PC-3 (cell line): ENCODE results near the gene WBP2NL. TPM values are rescaled to one million over a fixed set of nuclear protein-coding genes. Genes with fewer than 3 reads are reported as not detected.
A peak's percentile ranks its signal among the peaks of the same experiment; 100 is the strongest.
"Not testable (repeated sequence)": the region's sequence is repeated elsewhere in the genome, so short reads cannot be mapped to it uniquely, and the experiment has no call there.

Experiments used
- ATAC-seq: fragments of 200-7000 bp; cut with Tn5 transposase; 2 replicates; pipeline ENCODE4 v1.9.1; 2020; ENCODE audit warnings: mild to moderate bottlenecking, moderate library complexity
- Bru-seq: library from RNA; stranded (reverse); fragments of 400-500 nt; gene quantifications from one replicate; lab custom pipeline; 2021; lab: Mats Ljungman, UMichigan
- BruChase-seq, 2 experiments: library from RNA; stranded (reverse); fragments of 400-500 nt; gene quantifications; one replicate each; lab custom pipeline; 2021; lab: Mats Ljungman, UMichigan
- BruUV-seq: library from RNA; stranded (reverse); fragments of 400-500 nt; replicated peaks from 2 replicates; lab custom pipeline; 2021; lab: Mats Ljungman, UMichigan
- CTCF ChIA-PET: fragments of 300-600 bp; sonication (Branson Sonifier 250); formaldehyde crosslinking; loops from one replicate; lab custom pipeline; 2022; ENCODE audit warnings: antibody characterized with exemption; lab: Charles Lee
- POLR2A ChIA-PET: fragments of 300-600 bp; sonication (Branson Sonifier 250); formaldehyde crosslinking; loops from one replicate; lab custom pipeline; 2022; ENCODE audit warnings: antibody characterized with exemption; ENCODE audit not compliant: unreplicated experiment; lab: Charles Lee
- DNase-seq: peaks from one replicate; pipeline ENCODE4 v3.0.0-alpha.2; 2015
- H2AFZ ChIP-seq: fragments of 300-600 bp; sonication (generic); 2 replicates; pipeline ENCODE4 v1.6.0; 2016; ENCODE audit warnings: antibody characterized with exemption, low read length
- H3F3A ChIP-seq: fragments of 300-600 bp; sonication (generic); one replicate; pipeline ENCODE4 v1.6.0; 2017; ENCODE audit warnings: antibody characterized with exemption, low read length, control low read depth, mild to moderate bottlenecking; ENCODE audit not compliant: unreplicated experiment
- H3K27ac ChIP-seq: fragments of 300-600 bp; sonication (generic); 2 replicates; pipeline ENCODE4 v1.5.1; 2016; ENCODE audit warnings: mild to moderate bottlenecking, low read length
- H3K27me3 ChIP-seq: fragments of 300-600 bp; sonication (generic); 2 replicates; pipeline ENCODE4 v1.6.1; 2016; ENCODE audit warnings: low read length, mixed read lengths
- H3K36me3 ChIP-seq: fragments of 300-600 bp; sonication (generic); 2 replicates; pipeline ENCODE4 v1.6.1; 2016; ENCODE audit warnings: low read depth, mixed run types, low read length, mixed read lengths
- H3K4me1 ChIP-seq: fragments of 300-600 bp; sonication (generic); 2 replicates; pipeline ENCODE4 v1.5.1; 2016; ENCODE audit warnings: low read length; ENCODE audit not compliant: insufficient read depth
- H3K4me2 ChIP-seq: fragments of 300-600 bp; sonication (generic); 2 replicates; pipeline ENCODE4 v1.6.0; 2016; ENCODE audit warnings: low read length
- H3K4me3 ChIP-seq: fragments of 300-600 bp; sonication (generic); 2 replicates; pipeline ENCODE4 v1.5.1; 2016; ENCODE audit warnings: mild to moderate bottlenecking, low read length, mixed read lengths
- H3K79me2 ChIP-seq: fragments of 300-600 bp; sonication (generic); 2 replicates; pipeline ENCODE4 v1.6.1; 2017; ENCODE audit warnings: low read length, mixed read lengths
- H3K9ac ChIP-seq: fragments of 300-600 bp; sonication (generic); 2 replicates; pipeline ENCODE4 v1.6.0; 2016; ENCODE audit warnings: mild to moderate bottlenecking, low read length
- H3K9me2 ChIP-seq: fragments of 300-600 bp; sonication (generic); replicated peaks from 2 replicates; pipeline ENCODE4 v1.6.1; 2016; ENCODE audit warnings: mixed run types, low read length, mixed read lengths
- H3K9me3 ChIP-seq: fragments of 300-600 bp; sonication (generic); 2 replicates; pipeline ENCODE4 v1.6.1; 2016; ENCODE audit warnings: low read length, mixed read lengths
- H4K20me1 ChIP-seq: fragments of 300-600 bp; sonication (generic); 2 replicates; pipeline ENCODE4 v1.6.1; 2016; ENCODE audit warnings: low read length, mixed read lengths
- EZH2 ChIP-seq: fragments of 300-600 bp; sonication (generic); IDR thresholded peaks from one replicate; pipeline ENCODE4 v1.6.1; 2017; ENCODE audit warnings: antibody characterized with exemption, mild to moderate bottlenecking, low read length; ENCODE audit not compliant: unreplicated experiment
- EZH2phosphoT487 ChIP-seq: fragments of 300-600 bp; sonication (generic); IDR thresholded peaks from 2 replicates; pipeline ENCODE4 v1.6.1; 2018; ENCODE audit warnings: mild to moderate bottlenecking, antibody characterized with exemption, low read length, borderline replicate concordance
- intact Hi-C: fragments of 100-400 bp; cut with micrococcal nuclease; formaldehyde crosslinking; loops from 2 replicates; pipeline ENCODE4 v1.9.0; 2023
- long read RNA-seq: library from polyadenylated mRNA; unstranded; transcript quantifications from one replicate; pipeline ENCODE4 v2.0.0, GENCODE V29; 2021; ENCODE audit not compliant: unreplicated experiment
- total RNA-seq: library from RNA; depleted of rRNA; stranded (reverse); fragments of >200 nt; gene quantifications from 2 replicates; pipeline ENCODE4 v1.2.3, GENCODE V29; 2014; rRNA removed
- TF ChIP-seq, protein P1 (sequence below): fragments of 300-600 bp; sonication (generic); conservative IDR thresholded peaks from 2 replicates; pipeline ENCODE4 v1.5.1; 2017; ENCODE audit warnings: antibody characterized with exemption, low read depth, mild to moderate bottlenecking, low read length

The WBP2NL gene, protein sequence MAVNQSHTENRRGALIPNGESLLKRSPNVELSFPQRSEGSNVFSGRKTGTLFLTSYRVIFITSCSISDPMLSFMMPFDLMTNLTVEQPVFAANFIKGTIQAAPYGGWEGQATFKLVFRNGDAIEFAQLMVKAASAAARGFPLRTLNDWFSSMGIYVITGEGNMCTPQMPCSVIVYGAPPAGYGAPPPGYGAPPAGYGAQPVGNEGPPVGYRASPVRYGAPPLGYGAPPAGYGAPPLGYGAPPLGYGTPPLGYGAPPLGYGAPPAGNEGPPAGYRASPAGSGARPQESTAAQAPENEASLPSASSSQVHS
- total RNA-seq: 0.33 TPM in 1 of 2 replicates, not detected in the other
- percentile 41 among the genes with signal in this experiment for Bru-seq, nascent RNA
- BruChase-seq, experiment 1, labeled RNA remaining after a 6-hour chase: percentile 47 among the genes with signal in this experiment
- percentile 52 among the genes with signal in this experiment for BruChase-seq, experiment 2, labeled RNA remaining after a 2-hour chase
- long read RNA-seq, partial matches to known transcripts: 2 of 8 reads
- long read RNA-seq, other reads (novel, unspliced or antisense): 5 of 8 reads

DNA sequence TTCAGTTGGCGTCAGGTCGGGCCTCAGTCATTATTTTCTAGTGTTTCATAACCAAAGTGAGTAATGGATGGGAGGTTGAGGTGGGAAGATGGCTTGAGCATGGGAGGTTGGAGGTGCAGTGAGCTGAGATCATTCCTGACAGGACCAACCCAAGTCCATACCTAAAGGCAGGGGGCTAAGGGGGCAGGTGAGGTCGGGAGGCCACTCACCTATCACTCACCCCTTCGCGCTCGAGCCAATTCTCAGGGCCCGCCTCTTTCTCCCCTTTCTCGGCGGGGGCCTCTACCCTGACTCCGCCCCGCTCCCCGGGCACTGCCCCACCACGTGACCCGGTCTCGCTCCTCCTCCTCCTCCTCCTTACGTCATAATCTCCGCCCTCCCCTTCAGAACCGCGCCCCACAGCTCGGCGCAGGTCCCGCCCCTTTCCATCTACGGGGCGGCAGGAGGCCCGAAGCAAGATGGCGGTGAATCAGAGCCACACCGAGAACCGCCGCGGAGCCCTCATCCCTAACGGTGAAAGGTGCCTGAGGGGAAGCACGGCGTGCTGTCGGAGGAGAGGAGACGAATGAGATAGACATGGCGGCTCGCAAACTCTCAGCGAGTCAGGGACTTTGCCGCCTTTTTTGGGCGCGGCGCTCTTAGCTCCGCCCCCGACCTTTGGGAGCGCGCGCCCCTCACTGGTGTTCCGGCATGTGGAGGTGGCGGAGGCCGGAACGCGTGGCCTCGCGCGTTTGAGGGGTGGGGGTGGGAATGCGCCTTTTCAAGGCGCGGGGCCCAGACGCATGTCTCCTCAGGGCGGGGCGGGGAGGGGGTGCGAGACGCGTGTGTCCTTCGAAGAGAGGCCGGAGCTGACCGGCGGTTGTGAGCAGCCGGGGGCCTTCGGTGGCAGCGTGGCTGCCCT, at the start of gene WBP2NL:
Gene WBP2NL (plus strand): TSS at position 428 of the 901 bp plus-strand sequence. CDS start 31 bp downstream, at position 459.
- peak within 1 kb of the TSS; percentile 54 for H3K4me2 ChIP-seq
- TSS peak; percentile 38 for BruUV-seq
- CTCF ChIA-PET: no interaction called here
- POLR2A ChIA-PET: no interaction called here
- H3K4me1 ChIP-seq: no peaks in the 10 kb centered on the region
- no peaks in the 10 kb centered on the region for H3K36me3 ChIP-seq
- H3K9ac ChIP-seq: peak within 1 kb of the TSS; percentile 40; the same call in 1 of the 2 replicates
- DNase-seq (peak; percentile 69), ATAC-seq (peak; percentile 60)
- no peaks in the 10 kb centered on the region for H3K79me2 ChIP-seq
- H3K9me2 ChIP-seq: no peaks in the 10 kb centered on the region
- H2AFZ ChIP-seq: peak within 1 kb of the TSS; percentile 56
- no peak within 1 kb of the TSS for H3K27ac ChIP-seq
- no peaks in the 10 kb centered on the region for H3K27me3 ChIP-seq
- intact Hi-C loops: no loop called here
- H3F3A ChIP-seq: no peaks in the 10 kb centered on the region
- peak within 1 kb of the TSS; percentile 48; the same call in 1 of the 2 replicates for H3K4me3 ChIP-seq
- H4K20me1 ChIP-seq: no peaks in the 10 kb centered on the region
- H3K9me3 ChIP-seq: no peaks in the 10 kb centered on the region
- TF ChIP-seq, protein P1, sequence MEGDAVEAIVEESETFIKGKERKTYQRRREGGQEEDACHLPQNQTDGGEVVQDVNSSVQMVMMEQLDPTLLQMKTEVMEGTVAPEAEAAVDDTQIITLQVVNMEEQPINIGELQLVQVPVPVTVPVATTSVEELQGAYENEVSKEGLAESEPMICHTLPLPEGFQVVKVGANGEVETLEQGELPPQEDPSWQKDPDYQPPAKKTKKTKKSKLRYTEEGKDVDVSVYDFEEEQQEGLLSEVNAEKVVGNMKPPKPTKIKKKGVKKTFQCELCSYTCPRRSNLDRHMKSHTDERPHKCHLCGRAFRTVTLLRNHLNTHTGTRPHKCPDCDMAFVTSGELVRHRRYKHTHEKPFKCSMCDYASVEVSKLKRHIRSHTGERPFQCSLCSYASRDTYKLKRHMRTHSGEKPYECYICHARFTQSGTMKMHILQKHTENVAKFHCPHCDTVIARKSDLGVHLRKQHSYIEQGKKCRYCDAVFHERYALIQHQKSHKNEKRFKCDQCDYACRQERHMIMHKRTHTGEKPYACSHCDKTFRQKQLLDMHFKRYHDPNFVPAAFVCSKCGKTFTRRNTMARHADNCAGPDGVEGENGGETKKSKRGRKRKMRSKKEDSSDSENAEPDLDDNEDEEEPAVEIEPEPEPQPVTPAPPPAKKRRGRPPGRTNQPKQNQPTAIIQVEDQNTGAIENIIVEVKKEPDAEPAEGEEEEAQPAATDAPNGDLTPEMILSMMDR: no peak
- TF ChIP-seq EZH2phosphoT487 (no peak), EZH2 (no peak)

DNA sequence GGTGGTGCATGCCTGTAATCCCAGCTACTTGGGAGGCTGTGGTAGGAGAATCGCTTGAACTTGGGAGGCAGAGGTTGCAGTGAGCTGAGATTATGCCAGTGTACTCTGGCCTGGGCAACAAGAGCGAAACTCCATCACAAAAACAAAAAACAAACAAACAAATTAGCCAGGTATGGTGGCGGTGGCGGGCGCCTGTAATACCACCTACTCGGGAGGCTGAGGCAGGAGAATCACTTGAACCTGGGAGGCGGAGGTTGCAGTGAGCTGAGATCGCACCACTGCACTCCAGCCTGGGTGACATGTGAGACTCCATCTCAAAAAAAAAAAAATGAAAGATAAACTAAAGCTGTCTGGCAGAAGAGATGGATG, 49.7 kb upstream of the WBP2NL start:
- DNase-seq, H3K27ac ChIP-seq, H3K4me2 ChIP-seq, H3K9me3 ChIP-seq, H3K4me3 ChIP-seq, H3F3A ChIP-seq, BruUV-seq, H2AFZ ChIP-seq, H4K20me1 ChIP-seq, H3K36me3 ChIP-seq, H3K27me3 ChIP-seq, ATAC-seq, H3K9me2 ChIP-seq, CTCF ChIA-PET, intact Hi-C loops, H3K9ac ChIP-seq: not testable (repeated sequence)
- H3K79me2 ChIP-seq: peaks cover 21% of the 10 kb centered on the region
- POLR2A ChIA-PET: interaction anchor here (0.7 kb wide), 1 partner anchor 260 kb away, joined by 7 read pairs; the partner anchor contains the start of gene SNU13
- H3K4me1 ChIP-seq: peaks cover 23% of the 10 kb centered on the region

GRCh38 chr22:41949297-41949965, 49.2 kb upstream of the WBP2NL start:
- H3K36me3 ChIP-seq: peaks cover 8% of the 10 kb centered on the region
- no peaks in the 10 kb centered on the region for H4K20me1 ChIP-seq
- ATAC-seq: no peak
- POLR2A ChIA-PET: interaction anchor here (0.7 kb wide), 1 partner anchor 261 kb away, joined by 7 read pairs; the partner anchor contains the start of gene SNU13
- H3K9me3 ChIP-seq: no peaks in the 10 kb centered on the region
- intact Hi-C loops: no loop called here
- H3K27ac ChIP-seq: no peak overlapping the region
- no peaks in the 10 kb centered on the region for H3K27me3 ChIP-seq
- TF ChIP-seq, protein P1: no peak
- no peak for TF ChIP-seq EZH2
- no peak for TF ChIP-seq EZH2phosphoT487
- CTCF ChIA-PET: no interaction called here
- DNase-seq: no peak
- peaks cover 20% of the 10 kb centered on the region for H3K79me2 ChIP-seq
- H2AFZ ChIP-seq: no peak overlapping the region
- H3K9me2 ChIP-seq: no peaks in the 10 kb centered on the region
- peaks cover 21% of the 10 kb centered on the region for H3K4me1 ChIP-seq
- no TSS peak for BruUV-seq
- H3F3A ChIP-seq: no peaks in the 10 kb centered on the region
- no peak overlapping the region for H3K4me2 ChIP-seq
- H3K9ac ChIP-seq: no peak overlapping the region
- no peak overlapping the region for H3K4me3 ChIP-seq
